NCI-H1092 (cell line): ENCODE results near the gene HAT1.
"Not testable (repeated sequence)": the region's sequence is repeated elsewhere in the genome, so short reads cannot be mapped to it uniquely, and the experiment has no call there.

ENCODE experiments used
- DNase-seq: peaks from one replicate; lab custom pipeline; 2025; lab: John Stamatoyannopoulos, UW

Gene HAT1

GRCh38 chr2:171922230-171923022 is at the start of gene HAT1:
Gene HAT1 (plus strand): TSS chr2:171922461. CDS start chr2:171922501, 40 bp downstream.
- peak; percentile 93 for DNase-seq

- no peak for DNase-seq
These were observed 47.7 kb upstream of the HAT1 start for GRCh38 chr2:171874517-171874916.

- DNase-seq, result no peak
These were observed 47.3 kb upstream of the HAT1 start for GRCh38 chr2:171874963-171875362.

GRCh38 chr2:171878481-171878993 is 43.7 kb upstream of the HAT1 start:
- DNase-seq, result no peak

- DNase-seq, result no peak
These were observed 42.4 kb upstream of the HAT1 start for GRCh38 chr2:171879865-171880264.

- no peak for DNase-seq
These were observed 41.5 kb upstream of the HAT1 start for GRCh38 chr2:171880774-171881173.

GRCh38 chr2:171882089-171882769 is 40.0 kb upstream of the HAT1 start:
- DNase-seq, result no peak

GRCh38 chr2:171883275-171883893 is 38.9 kb upstream of the HAT1 start:
- DNase-seq, result no peak

DNA sequence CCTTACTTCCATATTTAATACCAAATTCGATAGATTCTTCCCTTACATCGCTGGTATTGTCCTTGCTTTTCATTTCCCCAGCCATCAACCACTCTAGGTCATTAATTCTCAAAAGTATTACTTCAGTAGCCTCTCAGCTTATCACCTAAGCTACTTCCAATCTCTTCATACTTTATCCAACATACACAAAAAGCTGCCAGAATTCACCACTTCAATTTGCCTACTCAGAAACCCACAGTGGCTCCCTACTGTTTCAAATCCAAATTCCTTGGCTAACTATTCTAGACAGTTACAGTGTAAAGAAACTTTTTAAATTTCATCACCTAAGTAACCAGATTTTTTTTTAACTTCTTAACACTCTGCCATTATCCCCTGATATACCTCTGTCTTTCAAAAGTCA is 32.9 kb upstream of the HAT1 start:
- DNase-seq, result no peak

- no peak for DNase-seq
These were observed 32.5 kb upstream of the HAT1 start for GRCh38 chr2:171889808-171890207.

DNA sequence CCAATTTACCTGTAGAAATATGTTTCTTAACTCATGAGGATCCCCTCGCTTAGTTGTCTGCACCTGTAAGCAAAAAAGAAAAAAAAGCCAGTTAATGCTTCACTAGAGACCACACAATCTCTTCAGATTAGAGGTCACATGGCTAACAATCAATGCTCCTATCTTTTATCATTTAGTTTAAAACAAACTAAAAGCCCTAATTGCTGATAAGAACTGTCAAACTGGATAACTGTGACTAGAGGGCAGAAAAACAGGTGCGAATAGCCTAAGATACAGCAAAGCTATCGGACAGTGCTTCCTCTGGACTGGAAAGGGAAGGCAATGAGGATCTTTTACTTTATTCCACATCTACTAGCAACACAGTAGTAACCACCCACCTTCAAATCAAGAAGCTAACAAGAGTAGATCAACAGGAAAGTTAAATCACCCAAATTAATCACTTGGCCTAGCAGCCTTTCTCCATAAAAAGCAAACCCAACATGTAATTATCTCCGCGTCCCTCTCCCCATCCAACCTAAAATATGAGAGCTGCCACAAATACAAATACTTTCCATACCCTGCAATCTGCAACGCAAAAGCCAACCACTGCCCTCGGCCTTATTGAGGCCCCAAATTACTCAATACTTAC is 29.0 kb upstream of the HAT1 start:
- no peak for DNase-seq

DNA sequence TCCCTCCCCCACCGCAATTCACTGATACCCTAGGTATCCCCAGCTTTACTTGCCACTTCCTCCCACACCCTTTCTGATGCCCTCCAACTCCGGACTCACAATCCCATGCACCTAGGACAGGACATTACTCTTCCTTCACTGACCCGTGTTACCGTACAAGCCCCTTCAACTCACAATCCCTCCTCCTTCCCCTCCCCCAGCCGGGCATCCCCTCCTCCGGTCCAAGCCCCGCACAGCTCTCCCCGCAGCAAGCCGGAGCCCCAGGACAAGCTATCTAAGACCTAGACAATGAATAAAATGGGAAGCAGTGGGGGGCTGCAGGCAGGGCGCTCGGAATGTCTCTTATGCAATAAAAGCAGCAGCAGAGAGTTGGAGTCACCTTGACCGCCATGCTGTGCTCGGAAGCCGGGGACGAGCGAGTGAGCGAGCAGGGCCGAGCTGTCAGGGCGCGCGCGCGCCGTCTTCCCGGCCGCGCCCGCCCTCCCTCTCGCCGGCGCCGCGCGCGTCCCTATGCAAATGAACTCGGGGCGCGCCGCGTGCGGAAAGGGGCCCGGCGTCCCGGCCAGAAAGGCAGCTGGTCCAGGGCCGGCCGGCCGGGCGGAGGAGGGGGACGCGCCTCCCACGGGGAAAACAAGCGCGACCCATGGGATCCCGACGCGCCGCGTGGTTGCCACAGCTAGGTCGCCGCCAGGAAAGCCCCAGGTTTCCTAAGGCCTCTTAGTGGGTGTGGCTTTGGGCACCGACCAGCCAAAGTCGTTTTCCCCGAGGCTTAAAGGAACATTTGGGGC is 28.2 kb upstream of the HAT1 start, which contains the start of gene SLC25A12:
Gene SLC25A12, minus strand, starts transcription at position 421 of the 788 bp plus-strand sequence. Its CDS starts 30 bp downstream, at position 391.
- DNase-seq, result peak; percentile 58

- DNase-seq, result no peak
These were observed 27.7 kb upstream of the HAT1 start for GRCh38 chr2:171894612-171894947.

DNA sequence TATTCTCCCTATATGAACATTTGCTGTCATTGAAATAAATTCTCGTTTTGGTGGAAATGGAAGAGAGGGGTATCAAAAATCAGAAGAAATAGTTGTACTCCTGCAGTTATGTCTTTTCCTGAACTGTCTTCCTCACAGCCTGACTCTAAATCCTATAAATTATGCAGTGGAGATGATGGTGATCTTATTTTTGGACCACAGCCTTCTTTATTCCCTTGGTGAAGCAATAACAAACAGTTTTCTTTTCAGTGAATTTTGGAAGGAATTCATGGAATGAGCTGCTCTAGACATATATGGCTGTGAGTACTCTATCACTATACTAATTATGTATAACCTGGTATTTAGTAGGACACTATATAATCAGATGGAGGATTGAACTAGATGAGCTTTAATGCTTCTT is 26.5 kb upstream of the HAT1 start:
- no peak for DNase-seq

DNA sequence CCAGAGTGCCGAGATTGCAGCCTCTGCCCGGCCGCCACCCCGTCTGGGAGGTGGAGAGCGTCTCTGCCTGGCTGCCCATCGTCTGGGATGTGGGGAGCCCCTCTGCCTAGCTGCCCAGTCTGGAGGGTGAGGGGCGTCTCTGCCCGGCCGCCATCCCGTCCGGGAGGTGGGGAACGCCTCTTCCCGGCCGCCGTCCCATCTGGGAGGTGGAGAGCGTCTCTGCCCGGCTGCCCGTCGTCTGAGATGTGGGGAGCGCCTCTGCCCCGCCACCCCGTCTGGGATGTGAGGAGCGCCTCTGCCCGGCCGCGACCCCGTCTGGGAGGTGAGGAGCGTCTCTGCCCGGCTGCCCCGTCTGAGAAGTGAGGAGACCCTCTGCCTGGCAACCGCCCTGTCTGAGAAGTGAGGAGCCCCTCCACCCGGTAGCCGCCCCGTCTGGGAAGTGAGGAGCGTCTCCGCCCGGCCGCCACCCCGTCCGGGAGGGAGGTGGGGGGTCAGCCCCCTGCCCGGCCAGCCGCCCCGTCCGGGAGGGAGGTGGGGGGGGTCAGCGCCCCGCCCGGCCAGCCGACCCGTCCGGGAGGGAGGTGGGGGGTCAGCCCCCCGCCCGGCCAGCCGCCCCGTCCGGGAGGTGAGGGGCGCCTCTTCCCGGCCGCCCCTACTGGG is 22.5 kb upstream of the HAT1 start:
- DNase-seq, result not testable (repeated sequence)

- DNase-seq, result no peak
These were observed 19.3 kb upstream of the HAT1 start for GRCh38 chr2:171902840-171903420.

GRCh38 chr2:171908235-171908634 is 14.0 kb upstream of the HAT1 start:
- DNase-seq, result no peak

DNA sequence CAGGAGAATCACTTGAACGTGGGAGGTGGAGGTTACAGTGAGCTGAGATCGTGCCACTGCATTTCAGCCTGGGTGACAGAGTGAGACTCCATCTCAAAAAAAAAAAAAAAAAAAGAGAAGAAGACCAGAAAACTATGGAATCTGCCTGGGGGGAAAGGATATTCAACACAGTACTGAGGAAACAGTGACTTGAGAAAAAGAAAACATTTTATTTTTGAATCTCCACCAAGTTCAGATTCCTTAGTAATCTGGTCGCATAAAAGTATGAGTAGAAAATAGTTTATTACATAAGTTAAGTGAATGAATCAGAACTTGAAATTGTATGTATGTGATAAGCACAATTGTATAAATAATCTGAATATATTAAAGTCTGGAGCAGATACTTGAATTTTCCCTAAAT is 13.0 kb upstream of the HAT1 start:
- DNase-seq, result no peak

DNA sequence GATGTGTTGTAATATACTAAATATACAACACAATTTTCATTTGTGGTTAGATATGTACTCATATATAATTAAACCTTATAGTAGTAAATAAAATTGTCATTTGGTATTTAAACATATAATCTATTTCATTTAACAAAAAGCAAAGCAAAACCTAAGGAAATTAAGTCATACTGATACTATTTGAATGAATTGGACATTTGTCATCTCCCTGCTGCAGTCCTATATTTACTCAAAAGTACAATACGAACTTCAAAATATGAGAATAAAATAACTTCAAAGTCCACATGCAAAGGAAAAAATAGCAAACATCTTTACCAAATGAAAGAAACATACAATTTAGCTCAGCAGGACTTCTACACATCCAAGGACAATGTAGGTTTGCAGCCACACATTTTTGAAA is 11.8 kb upstream of the HAT1 start:
- no peak for DNase-seq

DNA sequence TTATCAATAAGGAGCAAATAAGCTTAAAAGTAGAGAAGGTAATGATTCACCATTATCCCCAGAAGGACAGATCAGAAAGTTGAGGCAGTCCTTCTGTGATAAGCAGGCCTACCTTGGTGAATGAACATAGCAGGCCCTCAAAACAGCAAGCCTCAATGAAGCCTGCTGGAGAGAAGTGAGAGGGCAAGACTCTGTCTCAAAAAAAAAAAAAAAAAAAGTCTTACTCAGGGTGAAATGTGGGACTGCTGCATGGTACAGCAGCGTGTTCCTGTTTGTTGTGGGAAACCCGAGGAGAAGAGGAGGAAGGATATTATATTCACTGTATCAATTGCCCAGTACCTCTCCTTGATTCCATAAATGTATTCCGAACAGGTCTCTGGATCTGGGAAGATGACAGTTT is 8.7 kb upstream of the HAT1 start:
- DNase-seq, result no peak

DNA sequence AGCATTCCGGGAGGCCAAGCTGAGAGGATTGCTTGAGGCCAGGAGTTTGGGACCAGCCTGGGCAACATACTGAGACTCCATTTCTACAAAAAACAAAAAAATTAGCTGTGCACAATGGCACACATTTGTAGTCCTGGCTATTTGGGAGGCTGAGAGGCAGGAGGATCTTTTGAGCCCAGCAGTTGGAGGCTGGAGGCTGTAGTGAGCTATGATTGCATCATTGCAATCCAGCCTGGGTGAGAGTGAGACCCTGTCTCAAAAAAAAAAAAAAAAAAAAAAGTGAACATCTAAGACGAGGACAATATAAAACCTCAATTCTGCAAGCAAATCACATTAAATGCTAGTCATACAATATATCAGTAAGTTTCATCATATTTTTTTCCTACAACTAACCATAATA is 2.8 kb upstream of the HAT1 start:
- no peak for DNase-seq
